Measurements from ENCODE around the gene FXYD2. TPM values are rescaled to one million over a fixed set of nuclear protein-coding genes. Genes with fewer than 3 reads are reported as not detected.

The FXYD2 gene
- total RNA-seq, 1 donor from 2014 or later, result 0.48 TPM

DNA sequence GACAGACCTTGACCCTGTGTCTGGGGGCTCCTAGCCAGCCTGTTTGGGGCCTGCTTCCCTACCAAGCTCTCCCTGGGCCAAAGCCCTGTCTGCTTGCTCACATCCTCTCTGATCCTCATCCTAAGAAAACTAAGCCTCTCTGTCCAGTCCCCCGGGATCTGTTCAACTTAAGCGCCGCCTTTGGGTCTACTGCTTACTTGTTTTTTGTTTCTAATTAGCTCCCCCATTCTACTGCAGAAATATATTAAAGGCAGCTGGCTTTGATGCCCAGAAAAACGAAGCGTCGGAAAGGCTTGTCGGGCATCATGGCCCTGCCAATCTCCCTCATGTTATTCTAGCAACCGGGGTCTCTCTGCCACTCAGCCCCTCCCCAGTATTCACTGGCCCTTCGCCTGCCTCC lies 31.0 kb downstream of the FXYD2 start:
- intact Hi-C loops (cut with micrococcal nuclease), result no loop called here
- no peak overlapping the region for H3K27ac Mint-ChIP-seq
- no peaks in the 10 kb centered on the region for H3K36me3 Mint-ChIP-seq (ENCODE audit: low read depth)
- H3K27me3 Mint-ChIP-seq (ENCODE audit: low read depth), result peaks cover 42% of the 10 kb centered on the region
- H3K4me1 Mint-ChIP-seq (ENCODE audit: low read depth), result peaks cover 3% of the 10 kb centered on the region
- H3K9me3 Mint-ChIP-seq, result no peaks in the 10 kb centered on the region
- H3K4me3 Mint-ChIP-seq (ENCODE audit: low read depth), result no peak overlapping the region
- no peak for DNase-seq (ENCODE audit: low spot score)

DNA sequence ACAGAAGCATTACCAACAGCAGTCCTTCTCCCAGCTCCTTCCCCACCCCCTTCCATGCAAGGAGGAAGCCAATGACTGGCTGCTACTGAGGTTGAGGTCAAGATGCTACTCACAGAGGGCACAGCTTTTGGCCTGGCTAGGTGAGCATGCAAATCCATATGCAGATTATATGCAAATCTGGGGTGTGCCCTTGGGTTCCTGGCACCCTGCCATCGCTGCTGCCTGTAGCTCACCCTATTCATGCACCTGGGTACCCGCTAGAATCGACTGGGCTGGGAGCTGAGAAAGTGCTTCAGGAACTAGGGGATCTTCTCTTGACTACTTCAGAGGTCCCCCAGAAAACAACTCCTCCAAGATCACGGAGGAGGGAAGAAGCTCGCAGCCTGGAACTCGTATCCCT lies 31.6 kb downstream of the FXYD2 start:
- H3K4me3 Mint-ChIP-seq (ENCODE audit: low read depth), result no peak overlapping the region
- H3K27ac Mint-ChIP-seq, result no peak overlapping the region
- DNase-seq (ENCODE audit: low spot score), result no peak
- H3K36me3 Mint-ChIP-seq (ENCODE audit: low read depth), result no peaks in the 10 kb centered on the region
- peaks cover 37% of the 10 kb centered on the region for H3K27me3 Mint-ChIP-seq (ENCODE audit: low read depth)
- H3K4me1 Mint-ChIP-seq (ENCODE audit: low read depth), result peaks cover 3% of the 10 kb centered on the region
- intact Hi-C loops (cut with micrococcal nuclease), result no loop called here
- H3K9me3 Mint-ChIP-seq, result no peaks in the 10 kb centered on the region

GRCh38 chr11:117792241-117792640 lies 32.3 kb downstream of the FXYD2 start:
- intact Hi-C loops (cut with micrococcal nuclease), result no loop called here
- DNase-seq (ENCODE audit: low spot score), result no peak
- Mint-ChIP-seq H3K36me3 (ENCODE audit: low read depth) (no peaks in the 10 kb centered on the region), H3K4me3 (ENCODE audit: low read depth) (no peak overlapping the region), H3K27ac (no peak overlapping the region), H3K4me1 (ENCODE audit: low read depth) (no peaks in the 10 kb centered on the region), H3K9me3 (no peaks in the 10 kb centered on the region), H3K27me3 (ENCODE audit: low read depth) (peaks cover 32% of the 10 kb centered on the region)

DNA sequence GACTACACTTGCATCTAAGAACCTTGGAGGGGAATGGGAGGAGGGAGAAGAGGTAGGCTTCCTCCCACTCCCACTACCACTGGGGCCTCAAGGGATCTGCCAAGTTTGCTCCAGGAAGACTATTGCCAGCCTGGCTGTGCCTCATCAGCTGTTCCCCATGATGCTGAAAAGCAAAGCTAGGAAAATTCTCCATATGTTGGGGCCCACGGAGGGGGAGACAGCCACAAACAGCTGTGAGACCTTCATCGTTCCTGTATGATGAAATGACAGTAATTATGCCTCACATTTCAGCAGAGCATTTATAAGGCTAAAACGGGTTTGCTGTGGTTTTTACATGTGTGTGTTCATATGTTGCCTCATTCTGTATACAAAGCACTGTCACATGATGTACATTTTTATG lies 34.3 kb downstream of the FXYD2 start:
- no peak overlapping the region for H3K27ac Mint-ChIP-seq
- no peaks in the 10 kb centered on the region for H3K36me3 Mint-ChIP-seq (ENCODE audit: low read depth)
- intact Hi-C loops (cut with micrococcal nuclease), result no loop called here
- peaks cover 23% of the 10 kb centered on the region for H3K27me3 Mint-ChIP-seq (ENCODE audit: low read depth)
- no peak for DNase-seq (ENCODE audit: low spot score)
- no peaks in the 10 kb centered on the region for H3K9me3 Mint-ChIP-seq
- no peaks in the 10 kb centered on the region for H3K4me1 Mint-ChIP-seq (ENCODE audit: low read depth)
- no peak overlapping the region for H3K4me3 Mint-ChIP-seq (ENCODE audit: low read depth)

- intact Hi-C loops (cut with micrococcal nuclease), result no loop called here
- Mint-ChIP-seq H3K27ac (no peak overlapping the region), H3K27me3 (ENCODE audit: low read depth) (peaks cover 13% of the 10 kb centered on the region), H3K4me1 (ENCODE audit: low read depth) (no peaks in the 10 kb centered on the region), H3K4me3 (ENCODE audit: low read depth) (no peak overlapping the region), H3K36me3 (ENCODE audit: low read depth) (no peaks in the 10 kb centered on the region), H3K9me3 (no peaks in the 10 kb centered on the region)
- no peak for DNase-seq (ENCODE audit: low spot score)
Measured at GRCh38 chr11:117789241-117789640, 35.3 kb downstream of the FXYD2 start.

DNA sequence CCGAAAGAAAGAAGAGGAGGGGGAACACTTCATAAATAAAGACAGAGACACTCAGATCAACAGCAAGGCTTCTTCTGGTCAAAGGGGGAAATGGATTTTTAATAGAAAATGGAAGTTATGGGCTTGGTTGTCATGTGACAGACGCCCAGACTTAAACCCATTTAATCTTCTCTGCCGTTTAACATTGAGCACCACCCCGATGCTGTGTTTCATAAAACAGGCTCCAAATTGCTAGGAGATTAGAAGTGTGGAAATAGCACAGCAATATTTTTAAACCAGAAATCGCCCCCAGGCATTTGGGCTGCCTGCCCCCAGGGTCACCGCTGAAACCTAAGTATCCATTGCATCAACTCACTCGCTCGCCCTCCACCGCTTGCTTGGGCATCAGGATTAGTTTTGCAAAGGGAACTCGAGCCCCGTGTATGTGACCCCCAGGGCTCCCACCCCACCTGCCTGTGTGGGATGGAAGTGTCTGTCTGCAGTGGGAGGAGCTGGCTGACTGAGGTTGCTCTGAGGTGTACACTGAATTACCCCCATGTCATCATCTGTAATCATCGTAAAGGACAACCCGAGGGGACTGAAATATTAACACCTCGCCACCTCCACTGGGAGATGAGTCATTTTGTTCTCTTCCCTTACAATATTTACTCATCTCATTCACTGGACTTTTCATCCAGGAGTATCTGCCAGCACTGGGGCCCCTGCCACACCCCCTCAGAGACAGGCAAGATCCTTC lies 38.2 kb downstream of the FXYD2 start:
- Mint-ChIP-seq H3K27ac (no peak overlapping the region), H3K9me3 (no peaks in the 10 kb centered on the region), H3K4me1 (ENCODE audit: low read depth) (no peaks in the 10 kb centered on the region), H3K27me3 (ENCODE audit: low read depth) (peaks cover 4% of the 10 kb centered on the region), H3K36me3 (ENCODE audit: low read depth) (no peaks in the 10 kb centered on the region), H3K4me3 (ENCODE audit: low read depth) (no peak overlapping the region)
- intact Hi-C loops (cut with micrococcal nuclease), result no loop called here
- no peak for DNase-seq (ENCODE audit: low spot score)

DNA sequence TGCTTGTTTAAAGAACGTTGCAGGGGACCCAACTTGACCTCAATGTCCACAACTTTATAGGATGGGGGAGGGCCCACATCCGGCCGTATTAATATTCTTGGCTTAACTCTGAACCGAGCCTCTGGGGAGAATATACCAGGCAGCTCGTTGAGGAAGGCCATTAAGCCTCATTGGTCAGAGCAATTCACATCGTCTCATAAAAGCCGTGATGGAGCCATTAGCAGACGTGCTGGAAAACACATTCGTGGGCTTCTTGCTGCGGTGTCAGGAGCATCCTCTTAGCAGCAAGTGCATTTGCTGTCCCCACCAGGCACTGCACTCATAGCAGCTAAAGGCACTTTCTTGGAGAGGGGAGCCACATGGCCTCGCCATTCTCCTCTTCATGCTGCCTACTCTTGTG lies 42.4 kb downstream of the FXYD2 start:
- no peaks in the 10 kb centered on the region for H3K4me1 Mint-ChIP-seq (ENCODE audit: low read depth)
- intact Hi-C loops (cut with micrococcal nuclease), result no loop called here
- H3K36me3 Mint-ChIP-seq (ENCODE audit: low read depth), result no peaks in the 10 kb centered on the region
- H3K27me3 Mint-ChIP-seq (ENCODE audit: low read depth), result peaks cover 10% of the 10 kb centered on the region
- DNase-seq (ENCODE audit: low spot score), result no peak
- no peaks in the 10 kb centered on the region for H3K9me3 Mint-ChIP-seq
- no peak overlapping the region for H3K4me3 Mint-ChIP-seq (ENCODE audit: low read depth)
- no peak overlapping the region for H3K27ac Mint-ChIP-seq

- Mint-ChIP-seq H3K27me3 (ENCODE audit: low read depth) (peaks cover 10% of the 10 kb centered on the region), H3K4me3 (ENCODE audit: low read depth) (no peak overlapping the region), H3K9me3 (no peaks in the 10 kb centered on the region), H3K4me1 (ENCODE audit: low read depth) (no peaks in the 10 kb centered on the region), H3K27ac (no peak overlapping the region), H3K36me3 (ENCODE audit: low read depth) (no peaks in the 10 kb centered on the region)
- DNase-seq (ENCODE audit: low spot score), result no peak
- intact Hi-C loops (cut with micrococcal nuclease), result no loop called here
Measured at GRCh38 chr11:117781627-117782026, 42.9 kb downstream of the FXYD2 start.

DNA sequence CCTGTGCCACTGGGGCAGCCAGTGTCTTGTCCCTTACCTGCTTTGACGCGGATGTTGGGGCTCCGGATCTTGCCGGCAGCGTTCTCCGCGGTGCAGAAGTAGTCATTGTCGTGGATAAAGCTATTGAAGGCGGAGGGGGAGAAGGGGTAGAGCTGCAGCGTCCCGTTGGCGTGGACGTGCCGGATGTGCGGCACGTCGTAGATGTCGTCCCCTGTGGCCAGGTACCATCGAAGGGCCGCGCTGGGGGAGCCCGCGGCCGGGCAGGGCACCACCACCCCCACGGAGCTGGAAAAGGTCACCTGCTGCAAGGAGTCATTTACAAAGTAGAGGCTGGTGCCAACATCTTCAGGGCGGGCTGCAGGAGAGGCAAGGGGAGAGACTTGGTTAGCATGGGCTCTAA lies 44.1 kb downstream of the FXYD2 start:
- no peaks in the 10 kb centered on the region for H3K36me3 Mint-ChIP-seq (ENCODE audit: low read depth)
- no peaks in the 10 kb centered on the region for H3K4me1 Mint-ChIP-seq (ENCODE audit: low read depth)
- intact Hi-C loops (cut with micrococcal nuclease), result no loop called here
- no peak for DNase-seq (ENCODE audit: low spot score)
- no peak overlapping the region for H3K4me3 Mint-ChIP-seq (ENCODE audit: low read depth)
- peaks cover 12% of the 10 kb centered on the region for H3K27me3 Mint-ChIP-seq (ENCODE audit: low read depth)
- H3K9me3 Mint-ChIP-seq, result no peaks in the 10 kb centered on the region
- H3K27ac Mint-ChIP-seq, result no peak overlapping the region

- Mint-ChIP-seq H3K4me1 (ENCODE audit: low read depth) (no peaks in the 10 kb centered on the region), H3K27ac (no peak overlapping the region), H3K27me3 (ENCODE audit: low read depth) (peaks cover 7% of the 10 kb centered on the region), H3K9me3 (no peaks in the 10 kb centered on the region), H3K4me3 (ENCODE audit: low read depth) (no peak overlapping the region), H3K36me3 (ENCODE audit: low read depth) (no peaks in the 10 kb centered on the region)
- intact Hi-C loops (cut with micrococcal nuclease), result no loop called here
- DNase-seq (ENCODE audit: low spot score), result no peak
Measured at GRCh38 chr11:117774553-117774952, 50.0 kb downstream of the FXYD2 start.

- H3K9me3 Mint-ChIP-seq, result no peaks in the 10 kb centered on the region
- H3K36me3 Mint-ChIP-seq (ENCODE audit: low read depth), result no peaks in the 10 kb centered on the region
- intact Hi-C loops (cut with micrococcal nuclease), result no loop called here
Measured at GRCh38 chr11:117772360-117772759, 52.2 kb downstream of the FXYD2 start.

GRCh38 chr11:117771841-117772240 lies 52.7 kb downstream of the FXYD2 start:
- Mint-ChIP-seq H3K9me3 (no peaks in the 10 kb centered on the region), H3K4me3 (ENCODE audit: low read depth) (no peak overlapping the region), H3K36me3 (ENCODE audit: low read depth) (no peaks in the 10 kb centered on the region), H3K4me1 (ENCODE audit: low read depth) (no peaks in the 10 kb centered on the region), H3K27me3 (ENCODE audit: low read depth) (peaks cover 1% of the 10 kb centered on the region), H3K27ac (no peak overlapping the region)
- intact Hi-C loops (cut with micrococcal nuclease), result no loop called here
- DNase-seq (ENCODE audit: low spot score), result no peak

More at GRCh38 chr11:117772360-117772759, 52.2 kb downstream of the FXYD2 start:
- Mint-ChIP-seq H3K4me1 (ENCODE audit: low read depth) (no peaks in the 10 kb centered on the region), H3K27ac (no peak overlapping the region), H3K4me3 (ENCODE audit: low read depth) (no peak overlapping the region), H3K27me3 (ENCODE audit: low read depth) (peaks cover 1% of the 10 kb centered on the region)
- DNase-seq (ENCODE audit: low spot score), result no peak

DNA sequence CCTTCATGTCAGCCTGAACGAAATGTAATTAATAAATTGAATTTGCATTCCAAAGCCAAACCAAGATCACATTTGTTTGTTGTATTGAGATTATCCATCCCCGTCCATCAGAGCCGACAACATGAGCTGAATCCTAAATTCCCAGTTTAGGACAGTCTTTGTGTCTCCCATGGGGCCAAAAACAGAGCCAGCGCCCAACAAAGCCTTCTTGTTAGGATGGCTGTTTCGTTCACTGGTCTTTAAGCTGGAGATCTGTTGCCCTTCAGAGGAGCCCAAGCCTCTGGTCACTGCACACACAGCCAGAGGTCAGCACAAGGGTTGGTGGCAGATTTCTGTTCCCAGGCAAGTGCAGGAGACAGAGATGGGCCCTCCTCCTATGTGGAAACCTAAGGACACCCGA lies 53.3 kb downstream of the FXYD2 start:
- Mint-ChIP-seq H3K4me3 (ENCODE audit: low read depth) (no peak overlapping the region), H3K27ac (no peak overlapping the region), H3K36me3 (ENCODE audit: low read depth) (no peaks in the 10 kb centered on the region), H3K4me1 (ENCODE audit: low read depth) (no peaks in the 10 kb centered on the region), H3K27me3 (ENCODE audit: low read depth) (peaks cover 1% of the 10 kb centered on the region), H3K9me3 (no peaks in the 10 kb centered on the region)
- intact Hi-C loops (cut with micrococcal nuclease), result no loop called here
- no peak for DNase-seq (ENCODE audit: low spot score)

GRCh38 chr11:117770061-117770460 lies 54.5 kb downstream of the FXYD2 start:
- Mint-ChIP-seq H3K36me3 (ENCODE audit: low read depth) (no peaks in the 10 kb centered on the region), H3K9me3 (no peaks in the 10 kb centered on the region), H3K27ac (no peak overlapping the region), H3K4me1 (ENCODE audit: low read depth) (no peaks in the 10 kb centered on the region), H3K27me3 (ENCODE audit: low read depth) (no peaks in the 10 kb centered on the region), H3K4me3 (ENCODE audit: low read depth) (no peak overlapping the region)
- DNase-seq (ENCODE audit: low spot score), result no peak
- intact Hi-C loops (cut with micrococcal nuclease), result no loop called here
